ENCODE results near the gene BRME1. TPM values are rescaled to one million over a fixed set of nuclear protein-coding genes. Genes with fewer than 3 reads are reported as not detected.

Gene BRME1
- total RNA-seq, 1 donor from 2014 or later = 0.68 TPM

GRCh38 chr19:13890136-13890535, 15.8 kb downstream of the BRME1 start:
- Histone ChIP-seq H3K27ac (ENCODE audit: low read depth, low read length) (no peak overlapping the region), H3K4me3 (ENCODE audit: insufficient read depth, low read depth, low read length) (no peak overlapping the region), H3K4me1 (ENCODE audit: insufficient read depth, low read length) (no peaks in the 10 kb centered on the region), H4K20me1 (ENCODE audit: insufficient read depth, low read length) (no peaks in the 10 kb centered on the region), H3K9ac (ENCODE audit: low read length) (no peak overlapping the region), H3K36me3 (ENCODE audit: insufficient read depth, low read length) (no peaks in the 10 kb centered on the region), H2AFZ (ENCODE audit: low read depth, low read length) (no peak overlapping the region), H3K27me3 (ENCODE audit: insufficient read depth, low read length) (peaks cover 2% of the 10 kb centered on the region), H3K4me2 (ENCODE audit: low read length) (no peak overlapping the region), H3K79me2 (ENCODE audit: insufficient read depth, low read length) (no peaks in the 10 kb centered on the region), H3K9me3 (ENCODE audit: insufficient read depth, low read depth, low read length) (no peaks in the 10 kb centered on the region)
- no peak for DNase-seq (ENCODE audit: low read depth)
- Mint-ChIP-seq H3K4me1 (ENCODE audit: low read depth, unreplicated experiment) (no peaks in the 10 kb centered on the region), H3K27ac (ENCODE audit: unreplicated experiment) (no peak overlapping the region), H3K4me3 (ENCODE audit: unreplicated experiment) (no peak overlapping the region), H3K36me3 (ENCODE audit: low read depth, unreplicated experiment) (peaks cover 1% of the 10 kb centered on the region), H3K9me3 (ENCODE audit: unreplicated experiment) (no peaks in the 10 kb centered on the region), H3K27me3 (ENCODE audit: low read depth, unreplicated experiment) (peaks cover 10% of the 10 kb centered on the region)
- no peak for FAIRE-seq
- TF ChIP-seq EZH2 (IDR thresholded peaks at IDR 0.05; ENCODE audit: insufficient read depth, low read length) = no peak
- TF ChIP-seq, protein P1, sequence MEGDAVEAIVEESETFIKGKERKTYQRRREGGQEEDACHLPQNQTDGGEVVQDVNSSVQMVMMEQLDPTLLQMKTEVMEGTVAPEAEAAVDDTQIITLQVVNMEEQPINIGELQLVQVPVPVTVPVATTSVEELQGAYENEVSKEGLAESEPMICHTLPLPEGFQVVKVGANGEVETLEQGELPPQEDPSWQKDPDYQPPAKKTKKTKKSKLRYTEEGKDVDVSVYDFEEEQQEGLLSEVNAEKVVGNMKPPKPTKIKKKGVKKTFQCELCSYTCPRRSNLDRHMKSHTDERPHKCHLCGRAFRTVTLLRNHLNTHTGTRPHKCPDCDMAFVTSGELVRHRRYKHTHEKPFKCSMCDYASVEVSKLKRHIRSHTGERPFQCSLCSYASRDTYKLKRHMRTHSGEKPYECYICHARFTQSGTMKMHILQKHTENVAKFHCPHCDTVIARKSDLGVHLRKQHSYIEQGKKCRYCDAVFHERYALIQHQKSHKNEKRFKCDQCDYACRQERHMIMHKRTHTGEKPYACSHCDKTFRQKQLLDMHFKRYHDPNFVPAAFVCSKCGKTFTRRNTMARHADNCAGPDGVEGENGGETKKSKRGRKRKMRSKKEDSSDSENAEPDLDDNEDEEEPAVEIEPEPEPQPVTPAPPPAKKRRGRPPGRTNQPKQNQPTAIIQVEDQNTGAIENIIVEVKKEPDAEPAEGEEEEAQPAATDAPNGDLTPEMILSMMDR (IDR thresholded peaks at IDR 0.05; ENCODE audit: insufficient read depth, low read depth, low read length) = no peak

GRCh38 chr19:13888281-13888680, 17.6 kb downstream of the BRME1 start:
- Mint-ChIP-seq H3K4me1 (ENCODE audit: low read depth, unreplicated experiment) (no peaks in the 10 kb centered on the region), H3K27me3 (ENCODE audit: low read depth, unreplicated experiment) (peaks cover 11% of the 10 kb centered on the region), H3K4me3 (ENCODE audit: unreplicated experiment) (no peak overlapping the region), H3K36me3 (ENCODE audit: low read depth, unreplicated experiment) (peaks cover 1% of the 10 kb centered on the region), H3K9me3 (ENCODE audit: unreplicated experiment) (no peaks in the 10 kb centered on the region), H3K27ac (ENCODE audit: unreplicated experiment) (no peak overlapping the region)
- H3K36me3 ChIP-seq (ENCODE audit: insufficient read depth, low read length) = no peaks in the 10 kb centered on the region
- no peaks in the 10 kb centered on the region for H3K9me3 ChIP-seq (ENCODE audit: insufficient read depth, low read depth, low read length)
- no peak overlapping the region for H3K4me3 ChIP-seq (ENCODE audit: insufficient read depth, low read depth, low read length)
- TF ChIP-seq, protein P1 (IDR thresholded peaks at IDR 0.05; ENCODE audit: insufficient read depth, low read depth, low read length) = no peak
- no peaks in the 10 kb centered on the region for H3K79me2 ChIP-seq (ENCODE audit: insufficient read depth, low read length)
- no peak for DNase-seq (ENCODE audit: low read depth)
- no peak for FAIRE-seq
- no peak overlapping the region for H3K4me2 ChIP-seq (ENCODE audit: low read length)
- H3K9ac ChIP-seq (ENCODE audit: low read length) = no peak overlapping the region
- no peaks in the 10 kb centered on the region for H4K20me1 ChIP-seq (ENCODE audit: insufficient read depth, low read length)
- no peak overlapping the region for H3K27ac ChIP-seq (ENCODE audit: low read depth, low read length)
- H2AFZ ChIP-seq (ENCODE audit: low read depth, low read length) = no peak overlapping the region
- H3K4me1 ChIP-seq (ENCODE audit: insufficient read depth, low read length) = no peaks in the 10 kb centered on the region
- peaks cover 2% of the 10 kb centered on the region for H3K27me3 ChIP-seq (ENCODE audit: insufficient read depth, low read length)

DNA sequence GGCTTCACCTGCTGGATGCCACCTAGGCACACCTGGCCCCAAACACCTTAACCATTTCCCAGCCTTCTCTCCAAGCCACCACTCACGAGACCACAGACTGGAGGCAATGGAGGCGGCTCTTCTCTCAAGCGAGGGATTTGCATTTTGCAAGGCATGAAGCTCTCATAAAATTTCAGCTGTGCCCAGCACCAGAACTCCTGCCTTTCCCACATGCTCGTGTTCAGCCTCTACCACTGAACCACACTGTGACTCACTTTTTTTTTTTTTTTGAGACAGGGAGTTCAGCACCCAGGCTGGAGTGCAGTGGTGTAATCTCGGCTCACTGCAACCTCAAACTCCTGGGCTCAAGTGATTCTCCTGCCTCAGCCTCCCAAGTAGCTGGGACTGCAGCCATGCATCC, 18.4 kb downstream of the BRME1 start:
- no peak overlapping the region for H3K4me3 Mint-ChIP-seq (ENCODE audit: unreplicated experiment)
- H3K4me3 ChIP-seq (ENCODE audit: insufficient read depth, low read depth, low read length) = no peak overlapping the region
- peaks cover 2% of the 10 kb centered on the region for H3K27me3 ChIP-seq (ENCODE audit: insufficient read depth, low read length)
- no peaks in the 10 kb centered on the region for H3K4me1 Mint-ChIP-seq (ENCODE audit: low read depth, unreplicated experiment)
- H3K79me2 ChIP-seq (ENCODE audit: insufficient read depth, low read length) = no peaks in the 10 kb centered on the region
- H2AFZ ChIP-seq (ENCODE audit: low read depth, low read length) = no peak overlapping the region
- H3K36me3 Mint-ChIP-seq (ENCODE audit: low read depth, unreplicated experiment) = peaks cover 1% of the 10 kb centered on the region
- TF ChIP-seq, protein P1 (IDR thresholded peaks at IDR 0.05; ENCODE audit: insufficient read depth, low read depth, low read length) = no peak
- no peak for TF ChIP-seq EZH2 (IDR thresholded peaks at IDR 0.05; ENCODE audit: insufficient read depth, low read length)
- no peak for FAIRE-seq
- no peaks in the 10 kb centered on the region for H4K20me1 ChIP-seq (ENCODE audit: insufficient read depth, low read length)
- H3K4me2 ChIP-seq (ENCODE audit: low read length) = no peak overlapping the region
- no peaks in the 10 kb centered on the region for H3K36me3 ChIP-seq (ENCODE audit: insufficient read depth, low read length)
- H3K27ac Mint-ChIP-seq (ENCODE audit: unreplicated experiment) = no peak overlapping the region
- DNase-seq (ENCODE audit: low read depth) = no peak
- H3K9me3 ChIP-seq (ENCODE audit: insufficient read depth, low read depth, low read length) = no peaks in the 10 kb centered on the region
- H3K9ac ChIP-seq (ENCODE audit: low read length) = no peak overlapping the region
- H3K4me1 ChIP-seq (ENCODE audit: insufficient read depth, low read length) = peaks cover under 1% of the 10 kb centered on the region
- H3K27me3 Mint-ChIP-seq (ENCODE audit: low read depth, unreplicated experiment) = peaks cover 11% of the 10 kb centered on the region
- H3K9me3 Mint-ChIP-seq (ENCODE audit: unreplicated experiment) = no peaks in the 10 kb centered on the region
- H3K27ac ChIP-seq (ENCODE audit: low read depth, low read length) = no peak overlapping the region
